ENCODE results near the gene CYB561A3.

The CYB561A3 gene

DNA sequence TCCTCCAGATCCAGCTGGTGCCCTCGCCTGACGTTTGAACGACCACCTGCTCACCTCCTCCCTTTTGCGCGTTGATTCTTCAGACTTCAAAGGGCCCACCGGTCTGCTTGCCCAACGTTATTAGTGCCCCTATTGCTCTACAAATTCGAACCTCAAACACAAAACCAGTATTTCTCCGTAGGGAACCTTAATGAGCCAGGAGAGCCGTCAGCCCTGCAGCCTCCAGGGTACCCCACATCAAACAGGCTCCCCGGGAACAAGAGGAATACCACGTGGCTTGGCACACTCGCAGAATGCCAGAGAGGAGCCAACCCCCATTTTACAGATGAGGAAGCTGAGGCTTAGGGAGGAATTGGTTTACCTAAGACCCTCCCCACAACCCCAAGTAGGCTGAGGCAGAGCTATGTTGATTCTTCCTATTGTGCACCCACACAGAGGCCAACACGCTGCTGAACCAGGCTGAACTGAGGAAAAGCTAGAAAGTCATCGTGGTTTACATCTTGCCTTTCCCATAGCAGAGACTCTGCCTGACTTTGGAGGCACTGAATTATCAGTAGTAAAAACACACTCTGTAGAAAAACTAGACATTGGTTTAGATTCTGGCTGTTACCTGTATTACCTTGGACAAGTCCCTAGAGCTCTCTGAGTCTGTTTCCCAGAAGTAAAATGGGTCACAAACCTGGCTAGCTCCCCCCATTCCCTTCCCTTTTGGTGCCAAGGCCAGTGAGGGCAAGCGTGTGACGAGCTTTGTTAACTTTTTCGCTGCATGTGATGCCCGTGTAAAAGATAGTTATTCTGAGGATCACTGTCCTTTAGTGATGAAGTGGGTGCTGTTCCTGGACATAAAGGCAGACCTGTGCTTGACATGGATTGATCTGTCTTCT lies 27.9 kb downstream of the CYB561A3 start:
- no peak for DNase-seq (ENCODE audit: low spot score in 2 of 2)
- in situ Hi-C loops (cut with MboI; ENCODE audit: low sequenced_read_pairs), result no loop called here
- peak overlapping the region; percentile 95 for H3K4me3 ChIP-seq

DNA sequence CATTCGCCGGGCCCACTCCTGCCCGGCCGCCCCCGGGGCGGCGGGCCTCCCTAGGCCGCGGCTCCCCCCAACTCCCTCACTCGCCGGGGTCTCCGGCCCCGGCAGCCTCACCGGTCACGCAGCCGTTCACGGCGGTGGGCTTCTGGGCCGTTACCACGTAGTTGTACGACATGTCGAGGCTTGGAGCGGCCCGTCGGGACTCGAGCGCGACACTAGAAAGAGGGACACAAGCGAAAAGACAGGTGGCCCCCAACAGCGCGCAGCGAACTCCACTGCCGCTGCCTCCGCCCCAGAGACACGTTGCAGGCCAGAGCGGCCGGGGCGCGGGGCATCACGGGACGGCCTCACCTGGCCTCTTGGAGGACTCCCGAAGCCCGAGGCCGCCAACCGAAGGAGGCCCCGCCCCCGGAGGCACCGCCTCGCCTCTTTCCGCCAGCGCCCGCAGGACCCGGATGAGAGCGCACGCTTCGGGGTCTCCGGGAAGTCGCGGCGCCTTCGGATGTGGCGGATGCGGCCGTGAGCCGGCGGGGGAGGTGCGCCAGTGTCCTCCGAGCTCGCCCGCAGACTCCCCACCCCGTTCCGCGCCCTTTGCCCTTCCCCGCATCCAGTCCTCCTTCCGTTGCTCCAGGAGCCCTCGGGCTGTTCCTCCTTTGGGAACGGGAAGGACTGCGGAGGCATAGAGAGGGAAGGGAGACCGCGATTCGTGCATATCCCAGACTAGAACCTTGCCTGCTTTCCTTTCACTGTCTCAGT lies 28.7 kb downstream of the CYB561A3 start, which contains the start of the genes DDB1 and TKFC:
Gene DDB1, minus strand, starts transcription at position 309 of the 753 bp plus-strand sequence. Its CDS starts 137 bp downstream, at position 172.
Gene TKFC, plus strand, starts transcription at position 432 of the 753 bp plus-strand sequence. CDS start 1,501 bp downstream, outside the sequence.
- Histone ChIP-seq H3K36me3 (replicated peaks) (peaks cover 39% of the 10 kb centered on the region), H3K27me3 (ENCODE audit: low read depth) (no peaks in the 10 kb centered on the region), H3K9me3 (no peaks in the 10 kb centered on the region), H3K4me3 (peak within 1 kb of the TSS; percentile 95), H3K4me1 (peaks cover 37% of the 10 kb centered on the region)
- peak; percentile 91 to 97 for DNase-seq (ENCODE audit: low spot score in 2 of 2)
- in situ Hi-C loops (cut with MboI; ENCODE audit: low sequenced_read_pairs), result no loop called here

More for the DNA sequence above, 27.9 kb downstream of the CYB561A3 start:
- Histone ChIP-seq H3K27me3 (ENCODE audit: low read depth) (no peaks in the 10 kb centered on the region), H3K4me1 (peaks cover 37% of the 10 kb centered on the region), H3K9me3 (no peaks in the 10 kb centered on the region), H3K36me3 (replicated peaks) (peaks cover 37% of the 10 kb centered on the region)

DNA sequence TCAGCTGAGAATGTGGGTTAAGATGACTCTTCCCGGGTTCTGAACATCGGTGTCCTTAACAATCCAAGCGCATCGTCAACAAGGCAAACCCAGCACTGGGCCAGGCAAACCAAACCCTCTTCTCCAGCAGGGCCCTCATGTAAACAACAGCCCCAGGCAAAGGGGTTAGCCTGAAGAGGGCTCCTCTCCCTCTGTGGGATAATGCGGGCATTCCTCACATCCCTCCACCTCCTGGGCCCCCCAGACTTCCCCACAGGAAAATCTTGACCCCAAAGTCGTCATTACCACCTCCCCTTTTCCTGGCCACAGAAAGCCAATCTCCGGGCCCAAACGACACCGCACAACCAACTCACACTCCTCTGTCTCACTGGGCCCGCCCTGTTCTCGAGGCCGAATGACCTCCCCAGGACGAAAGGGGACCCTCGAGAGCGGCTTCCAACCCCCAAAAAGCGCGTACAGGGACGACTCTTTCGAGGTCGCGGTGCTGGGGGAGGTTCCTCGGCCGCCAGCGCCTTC lies 29.3 kb downstream of the CYB561A3 start:
- peak in 1 of 2 experiments; percentile 44 for DNase-seq (ENCODE audit: low spot score in 2 of 2)
- peak overlapping the region; percentile 95 for H3K4me3 ChIP-seq
- H3K4me1 ChIP-seq, result peaks cover 37% of the 10 kb centered on the region
- H3K36me3 ChIP-seq (replicated peaks), result peaks cover 44% of the 10 kb centered on the region
- in situ Hi-C loops (cut with MboI; ENCODE audit: low sequenced_read_pairs), result no loop called here
- H3K9me3 ChIP-seq, result no peaks in the 10 kb centered on the region
- no peaks in the 10 kb centered on the region for H3K27me3 ChIP-seq (ENCODE audit: low read depth)

DNA sequence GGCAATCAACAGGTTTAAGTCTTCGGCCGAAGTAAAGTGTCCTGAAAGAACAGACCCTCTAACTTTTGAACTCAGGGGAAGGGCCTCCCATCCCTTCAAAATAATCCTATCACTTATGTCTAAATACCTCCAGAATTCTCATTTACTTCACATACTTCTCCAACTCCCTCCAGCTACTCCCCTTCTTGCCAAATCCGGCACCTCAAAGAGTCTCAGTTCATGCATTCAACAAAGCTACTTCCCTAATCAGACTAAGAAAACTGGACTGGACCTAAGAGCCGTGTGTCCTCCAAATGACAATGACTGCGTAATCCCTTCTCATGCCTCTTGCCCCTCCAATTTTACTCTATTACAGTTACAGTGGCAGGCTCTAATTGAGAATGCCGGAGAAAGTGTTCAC lies 30.0 kb downstream of the CYB561A3 start:
- Histone ChIP-seq H3K4me3 (peak overlapping the region; percentile 95), H3K9me3 (no peaks in the 10 kb centered on the region), H3K4me1 (peaks cover 37% of the 10 kb centered on the region), H3K36me3 (replicated peaks) (peaks cover 46% of the 10 kb centered on the region), H3K27me3 (ENCODE audit: low read depth) (no peaks in the 10 kb centered on the region)
- DNase-seq (ENCODE audit: low spot score in 2 of 2), result no peak
- in situ Hi-C loops (cut with MboI; ENCODE audit: low sequenced_read_pairs), result no loop called here

DNA sequence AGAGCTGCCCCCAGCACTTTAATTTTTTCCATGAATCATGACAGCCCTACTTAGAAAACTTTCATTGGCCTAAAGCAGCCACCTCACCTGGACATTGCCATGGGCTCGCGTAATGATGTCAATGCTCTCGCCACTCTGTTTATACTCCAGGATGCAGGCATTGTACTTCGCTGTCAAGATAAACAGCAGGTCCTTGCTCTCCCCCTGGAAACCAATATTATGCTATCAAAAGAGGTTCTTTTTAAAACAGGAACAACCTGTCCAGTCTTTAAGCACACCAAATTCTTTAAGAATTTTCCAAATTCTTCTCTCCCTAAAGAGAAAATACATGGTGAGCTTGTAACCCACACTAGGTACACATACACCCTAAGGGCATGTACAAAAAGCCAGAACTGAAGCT lies 31.8 kb downstream of the CYB561A3 start:
- Histone ChIP-seq H3K36me3 (replicated peaks) (peaks cover 59% of the 10 kb centered on the region), H3K27me3 (ENCODE audit: low read depth) (no peaks in the 10 kb centered on the region), H3K4me1 (peaks cover 24% of the 10 kb centered on the region), H3K9me3 (no peaks in the 10 kb centered on the region), H3K4me3 (no peak overlapping the region)
- DNase-seq (ENCODE audit: low spot score in 2 of 2), result no peak
- in situ Hi-C loops (cut with MboI; ENCODE audit: low sequenced_read_pairs), result no loop called here

DNA sequence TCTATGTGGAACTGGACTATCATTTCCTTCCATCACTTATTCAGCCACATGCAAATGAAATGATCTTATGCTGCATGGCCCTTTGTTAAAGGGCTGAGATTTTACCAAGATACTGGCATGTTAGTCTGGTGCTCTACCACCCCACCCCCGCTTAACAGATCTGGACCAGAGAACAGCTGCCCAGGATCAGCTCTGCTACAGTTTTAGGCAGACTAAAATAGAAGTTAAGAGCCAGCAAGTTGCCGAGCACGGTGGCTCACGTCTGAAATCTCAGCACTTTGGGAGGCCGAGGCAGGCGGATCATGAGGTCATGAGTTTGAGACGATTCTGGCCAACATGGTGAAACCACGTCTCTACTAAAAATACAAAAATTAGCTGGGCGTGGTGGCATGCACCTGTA lies 33.3 kb downstream of the CYB561A3 start:
- in situ Hi-C loops (cut with MboI; ENCODE audit: low sequenced_read_pairs), result no loop called here
- no peaks in the 10 kb centered on the region for H3K9me3 ChIP-seq
- no peaks in the 10 kb centered on the region for H3K27me3 ChIP-seq (ENCODE audit: low read depth)
- no peak overlapping the region for H3K4me3 ChIP-seq
- peaks cover 73% of the 10 kb centered on the region for H3K36me3 ChIP-seq (replicated peaks)
- DNase-seq (ENCODE audit: low spot score in 2 of 2), result no peak
- peaks cover 11% of the 10 kb centered on the region; the same call in 1 of the 2 replicates for H3K4me1 ChIP-seq

DNA sequence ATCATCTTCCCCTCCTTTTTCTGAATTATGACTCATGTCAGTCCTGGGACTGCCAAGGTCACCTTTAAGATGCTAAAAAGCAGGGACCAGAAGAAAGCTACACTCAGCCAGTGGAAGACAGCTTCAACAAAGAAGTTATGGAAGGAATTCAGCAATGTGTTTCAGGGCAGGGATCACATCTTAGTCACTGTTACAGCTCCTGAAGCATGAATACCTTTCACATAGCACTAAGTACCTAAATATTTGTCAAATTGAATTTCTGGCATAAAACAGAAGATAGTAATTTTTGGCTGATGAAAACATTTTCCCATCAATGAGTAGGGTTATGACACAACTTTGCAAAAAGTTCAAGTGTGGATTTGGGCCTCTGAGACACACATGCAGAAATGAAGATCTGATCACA lies 34.0 kb downstream of the CYB561A3 start:
- Histone ChIP-seq H3K27me3 (ENCODE audit: low read depth) (no peaks in the 10 kb centered on the region), H3K9me3 (no peaks in the 10 kb centered on the region), H3K36me3 (replicated peaks) (peaks cover 79% of the 10 kb centered on the region), H3K4me1 (peaks cover 11% of the 10 kb centered on the region; the same call in 1 of the 2 replicates), H3K4me3 (no peak overlapping the region)
- no peak for DNase-seq (ENCODE audit: low spot score in 2 of 2)
- in situ Hi-C loops (cut with MboI; ENCODE audit: low sequenced_read_pairs), result no loop called here

DNA sequence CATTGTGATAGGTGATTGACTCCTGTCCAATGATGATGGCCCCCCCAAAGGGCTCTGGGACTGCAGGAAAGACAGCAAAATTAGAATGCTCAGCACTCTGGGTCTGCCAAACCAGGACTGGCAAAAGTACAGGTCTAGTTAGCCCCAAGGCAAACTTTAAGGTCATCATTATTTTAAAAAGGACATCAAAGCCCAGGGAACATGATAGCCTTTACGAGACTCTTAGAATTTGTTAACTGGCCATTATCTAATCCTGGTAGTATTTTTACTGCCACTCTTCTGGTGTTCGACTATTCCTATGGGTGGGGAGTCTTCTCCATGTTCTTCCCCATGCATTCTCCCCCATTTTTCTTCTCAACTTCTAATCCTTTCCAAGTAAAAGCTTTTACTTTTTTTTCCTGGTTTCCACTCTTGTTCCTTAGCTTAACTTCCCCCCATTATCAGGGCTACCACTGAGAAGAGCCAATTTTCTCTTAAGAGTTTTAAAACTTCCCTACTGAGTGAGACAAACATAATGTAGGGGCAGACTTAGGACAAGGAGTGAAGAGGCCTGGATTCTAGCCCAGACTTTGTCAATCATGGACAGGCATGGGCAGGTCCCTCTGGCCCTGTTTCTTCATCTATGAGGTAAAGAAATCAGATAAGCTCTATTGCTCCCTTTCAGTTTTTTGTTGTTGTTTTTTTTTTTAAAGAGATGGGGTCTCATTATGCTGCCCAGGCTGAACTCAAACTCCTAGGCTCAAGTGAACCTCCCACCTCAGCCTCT lies 35.9 kb downstream of the CYB561A3 start:
- in situ Hi-C loops (cut with MboI; ENCODE audit: low sequenced_read_pairs), result no loop called here
- Histone ChIP-seq H3K9me3 (no peaks in the 10 kb centered on the region), H3K4me1 (0 out of 2 replicates have a peak, but pooled peaks cover under 1% of the 10 kb centered on the region), H3K4me3 (no peak overlapping the region), H3K27me3 (ENCODE audit: low read depth) (no peaks in the 10 kb centered on the region), H3K36me3 (replicated peaks) (peaks cover 84% of the 10 kb centered on the region)
- no peak for DNase-seq (ENCODE audit: low spot score in 2 of 2)

DNA sequence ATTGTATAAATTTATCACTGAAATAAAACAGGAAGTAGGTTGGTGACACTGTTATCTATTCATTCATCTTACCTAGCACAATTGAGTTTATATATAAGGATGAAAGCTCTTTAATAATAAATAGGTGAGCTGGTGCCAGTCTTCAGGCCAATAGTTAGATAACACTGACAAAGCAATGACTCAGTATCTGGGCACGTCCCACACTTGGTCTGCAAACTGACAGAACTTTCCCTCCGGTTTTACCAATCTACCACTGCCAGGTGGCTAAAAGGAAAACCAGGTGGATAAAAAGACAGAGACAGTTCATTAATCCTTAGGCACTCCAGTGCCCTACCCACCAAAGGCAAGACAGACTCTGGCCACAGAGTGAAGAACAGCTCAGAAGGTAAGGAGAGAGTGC lies 46.4 kb downstream of the CYB561A3 start:
- in situ Hi-C loops (cut with MboI; ENCODE audit: low sequenced_read_pairs), result no loop called here
- peaks cover 76% of the 10 kb centered on the region for H3K36me3 ChIP-seq (replicated peaks)
- no peaks in the 10 kb centered on the region for H3K4me1 ChIP-seq
- DNase-seq (ENCODE audit: low spot score in 2 of 2), result no peak
- H3K9me3 ChIP-seq, result no peaks in the 10 kb centered on the region
- H3K4me3 ChIP-seq, result no peak overlapping the region
- no peaks in the 10 kb centered on the region for H3K27me3 ChIP-seq (ENCODE audit: low read depth)

DNA sequence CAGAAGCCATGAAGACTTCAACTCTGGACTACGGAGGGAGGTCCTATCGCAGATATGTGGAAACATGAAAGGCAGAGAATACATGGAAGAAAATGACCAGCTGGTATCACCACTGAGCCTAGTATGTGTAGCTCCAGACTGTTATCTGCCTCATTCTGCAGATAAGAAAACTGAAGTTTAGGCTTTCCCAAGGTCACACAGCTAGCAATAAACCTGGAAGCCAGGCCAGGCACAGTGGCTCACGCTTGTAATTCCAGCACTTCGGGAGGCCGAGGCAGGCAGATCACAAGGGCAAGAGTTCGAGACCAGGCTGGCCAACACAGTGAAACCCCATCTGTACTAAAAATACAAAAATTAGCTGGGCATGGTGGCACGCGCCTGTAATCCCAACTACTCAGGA lies 50.9 kb downstream of the CYB561A3 start:
- peaks cover 90% of the 10 kb centered on the region for H3K36me3 ChIP-seq (replicated peaks)
- H3K4me1 ChIP-seq, result no peaks in the 10 kb centered on the region
- DNase-seq (ENCODE audit: low spot score in 2 of 2), result no peak
- H3K4me3 ChIP-seq, result no peak overlapping the region
- in situ Hi-C loops (cut with MboI; ENCODE audit: low sequenced_read_pairs), result no loop called here
- no peaks in the 10 kb centered on the region for H3K9me3 ChIP-seq
- no peaks in the 10 kb centered on the region for H3K27me3 ChIP-seq (ENCODE audit: low read depth)

DNA sequence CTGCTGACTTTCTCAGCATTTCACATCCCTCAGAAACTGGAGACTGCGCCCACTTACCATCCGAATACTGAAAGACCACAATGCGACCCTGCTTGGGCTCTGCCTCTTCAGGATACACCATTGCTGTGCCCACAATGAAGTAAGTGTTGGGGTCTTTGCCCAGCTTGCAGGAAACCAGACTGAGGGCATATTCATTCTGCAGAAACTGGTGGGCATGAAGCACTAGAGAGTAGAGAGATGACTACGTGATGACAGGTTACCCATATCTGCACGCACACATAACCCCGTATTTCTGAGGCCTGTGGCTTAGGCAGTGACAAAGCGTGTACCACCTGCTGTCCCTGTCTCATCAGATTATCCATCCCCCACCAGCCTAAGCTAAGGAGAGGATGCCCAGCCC lies 51.9 kb downstream of the CYB561A3 start:
- in situ Hi-C loops (cut with MboI; ENCODE audit: low sequenced_read_pairs), result no loop called here
- DNase-seq (ENCODE audit: low spot score in 2 of 2), result no peak
- Histone ChIP-seq H3K27me3 (ENCODE audit: low read depth) (no peaks in the 10 kb centered on the region), H3K4me3 (no peak overlapping the region), H3K4me1 (no peaks in the 10 kb centered on the region), H3K36me3 (replicated peaks) (peaks cover 91% of the 10 kb centered on the region), H3K9me3 (no peaks in the 10 kb centered on the region)

DNA sequence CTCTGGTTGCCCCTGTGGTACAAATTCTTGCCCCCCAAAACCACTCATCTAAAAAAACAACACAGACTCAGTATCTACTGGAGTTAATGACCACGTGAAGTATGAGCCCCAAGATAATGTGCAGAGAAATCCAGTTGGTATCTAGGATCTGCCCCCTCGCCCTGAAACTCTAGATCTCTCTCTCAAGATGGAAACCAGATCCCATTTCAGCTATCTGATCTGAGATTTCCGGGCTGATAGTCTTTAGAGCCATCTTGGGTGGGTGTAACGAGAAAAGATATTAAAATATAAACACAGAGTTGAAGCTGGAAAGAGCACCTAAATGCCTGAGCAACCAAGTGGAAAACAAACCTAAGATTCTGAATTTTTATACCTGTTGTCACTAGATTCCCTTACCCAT lies 52.5 kb downstream of the CYB561A3 start:
- Histone ChIP-seq H3K4me3 (no peak overlapping the region), H3K4me1 (no peaks in the 10 kb centered on the region), H3K27me3 (ENCODE audit: low read depth) (no peaks in the 10 kb centered on the region), H3K36me3 (replicated peaks) (peaks cover 88% of the 10 kb centered on the region), H3K9me3 (no peaks in the 10 kb centered on the region)
- in situ Hi-C loops (cut with MboI; ENCODE audit: low sequenced_read_pairs), result no loop called here
- DNase-seq (ENCODE audit: low spot score in 2 of 2), result no peak

DNA sequence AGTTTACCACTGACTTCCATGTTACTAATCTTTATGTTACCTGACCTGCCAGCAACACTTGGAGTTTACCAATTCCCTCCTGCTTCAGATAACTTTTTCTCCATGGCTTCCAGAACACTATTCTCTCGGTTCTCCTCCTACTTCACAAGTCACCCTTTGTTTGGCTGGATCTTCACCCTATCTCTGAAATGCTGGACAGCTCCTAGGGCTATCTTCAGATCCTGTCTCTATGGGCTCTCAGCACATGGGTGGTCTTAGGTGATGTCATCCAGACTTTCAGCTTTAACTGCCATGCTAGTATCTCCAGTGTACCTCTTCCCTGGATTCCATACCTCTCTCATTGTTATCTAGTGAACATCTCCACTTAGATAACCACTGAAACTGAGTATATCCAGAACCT lies 54.3 kb downstream of the CYB561A3 start:
- no peak overlapping the region for H3K4me3 ChIP-seq
- in situ Hi-C loops (cut with MboI; ENCODE audit: low sequenced_read_pairs), result no loop called here
- no peaks in the 10 kb centered on the region for H3K9me3 ChIP-seq
- H3K27me3 ChIP-seq (ENCODE audit: low read depth), result no peaks in the 10 kb centered on the region
- H3K36me3 ChIP-seq (replicated peaks), result peaks cover 87% of the 10 kb centered on the region
- DNase-seq (ENCODE audit: low spot score in 2 of 2), result no peak
- no peaks in the 10 kb centered on the region for H3K4me1 ChIP-seq

Measured in HAP-1 (cell line).